ENCODE results near the gene ZMIZ1.

Gene ZMIZ1

GRCh38 chr10:79078367-79079053 lies 9.7 kb downstream of the ZMIZ1 start:
- no peak overlapping the region for H3K4me3 ChIP-seq (ENCODE audit: low read depth in 1 of 2, low read length in 1 of 2)
- H3K9me3 ChIP-seq: no peaks in the 10 kb centered on the region
- no peaks in the 10 kb centered on the region for H3K27me3 ChIP-seq
- peaks cover 58 to 69% of the 10 kb centered on the region in 2 experiments for H3K4me1 ChIP-seq (ENCODE audit: control insufficient read depth in 1 of 2, insufficient read depth in 1 of 2, low read depth in 1 of 2, low read length in 1 of 2)
- no peaks in the 10 kb centered on the region for H3K36me3 ChIP-seq
- TF ChIP-seq, protein P1, sequence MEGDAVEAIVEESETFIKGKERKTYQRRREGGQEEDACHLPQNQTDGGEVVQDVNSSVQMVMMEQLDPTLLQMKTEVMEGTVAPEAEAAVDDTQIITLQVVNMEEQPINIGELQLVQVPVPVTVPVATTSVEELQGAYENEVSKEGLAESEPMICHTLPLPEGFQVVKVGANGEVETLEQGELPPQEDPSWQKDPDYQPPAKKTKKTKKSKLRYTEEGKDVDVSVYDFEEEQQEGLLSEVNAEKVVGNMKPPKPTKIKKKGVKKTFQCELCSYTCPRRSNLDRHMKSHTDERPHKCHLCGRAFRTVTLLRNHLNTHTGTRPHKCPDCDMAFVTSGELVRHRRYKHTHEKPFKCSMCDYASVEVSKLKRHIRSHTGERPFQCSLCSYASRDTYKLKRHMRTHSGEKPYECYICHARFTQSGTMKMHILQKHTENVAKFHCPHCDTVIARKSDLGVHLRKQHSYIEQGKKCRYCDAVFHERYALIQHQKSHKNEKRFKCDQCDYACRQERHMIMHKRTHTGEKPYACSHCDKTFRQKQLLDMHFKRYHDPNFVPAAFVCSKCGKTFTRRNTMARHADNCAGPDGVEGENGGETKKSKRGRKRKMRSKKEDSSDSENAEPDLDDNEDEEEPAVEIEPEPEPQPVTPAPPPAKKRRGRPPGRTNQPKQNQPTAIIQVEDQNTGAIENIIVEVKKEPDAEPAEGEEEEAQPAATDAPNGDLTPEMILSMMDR (IDR thresholded peaks at IDR 0.05): no peak
- H3K27ac ChIP-seq: no peak overlapping the region

- Histone ChIP-seq H3K27ac (no peak overlapping the region), H3K4me1 (ENCODE audit: control insufficient read depth in 1 of 2, insufficient read depth in 1 of 2, low read depth in 1 of 2, low read length in 1 of 2) (peaks cover 58 to 74% of the 10 kb centered on the region in 2 experiments), H3K9me3 (no peaks in the 10 kb centered on the region), H3K36me3 (no peaks in the 10 kb centered on the region), H3K27me3 (no peaks in the 10 kb centered on the region), H3K4me3 (ENCODE audit: low read depth in 1 of 2, low read length in 1 of 2) (no peak overlapping the region)
- TF ChIP-seq, protein P1 (IDR thresholded peaks at IDR 0.05): no peak
These were observed 10.3 kb downstream of the ZMIZ1 start for GRCh38 chr10:79079054-79079397.

DNA sequence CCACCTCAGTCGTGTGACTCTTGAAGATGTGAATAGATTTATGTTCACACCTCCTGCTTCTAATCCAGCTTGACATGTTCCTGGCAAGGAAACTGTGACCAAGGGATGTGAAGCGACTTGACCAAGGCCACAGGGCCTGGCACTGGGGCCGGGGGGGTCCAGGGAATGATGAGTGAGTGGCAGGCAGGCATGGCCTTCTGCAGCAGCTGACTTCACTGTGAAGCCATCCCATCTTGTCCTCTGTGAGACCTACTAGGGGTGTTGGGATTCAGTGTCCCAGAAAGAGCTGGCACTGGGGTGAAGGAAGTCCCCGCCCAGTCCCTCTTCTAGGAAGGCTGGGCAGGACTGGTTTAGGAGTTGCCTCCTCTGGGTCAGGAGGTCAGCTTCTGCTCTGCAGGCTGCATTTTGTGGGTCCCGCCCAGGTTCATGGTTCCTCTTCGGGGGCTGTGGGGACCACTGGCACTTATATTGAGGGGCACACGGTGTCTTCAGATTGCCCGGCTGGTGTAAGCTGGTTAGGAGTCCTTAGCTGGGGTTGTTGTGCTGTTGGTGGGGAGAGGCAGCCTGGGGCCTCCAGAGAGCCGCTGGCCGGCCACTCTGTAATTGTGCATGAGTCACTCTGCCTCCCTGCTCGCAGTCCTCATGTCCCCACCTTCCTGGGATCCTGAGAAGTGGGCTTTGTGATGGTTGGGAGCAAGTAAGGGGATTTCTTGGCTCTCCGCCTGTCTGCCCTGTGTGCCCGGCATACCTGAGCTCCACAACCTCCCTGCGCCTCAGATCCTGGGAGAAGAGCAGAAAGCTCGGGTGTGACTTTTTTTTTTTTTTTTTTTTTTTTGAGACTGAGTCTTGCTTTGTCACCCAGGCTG lies 11.0 kb downstream of the ZMIZ1 start:
- no peaks in the 10 kb centered on the region for H3K36me3 ChIP-seq
- TF ChIP-seq, protein P1 (IDR thresholded peaks at IDR 0.05): no peak
- peaks cover 63 to 81% of the 10 kb centered on the region in 2 experiments for H3K4me1 ChIP-seq (ENCODE audit: control insufficient read depth in 1 of 2, insufficient read depth in 1 of 2, low read depth in 1 of 2, low read length in 1 of 2)
- H3K27me3 ChIP-seq: no peaks in the 10 kb centered on the region
- no peak overlapping the region for H3K27ac ChIP-seq
- no peak overlapping the region for H3K4me3 ChIP-seq (ENCODE audit: low read depth in 1 of 2, low read length in 1 of 2)
- H3K9me3 ChIP-seq: no peaks in the 10 kb centered on the region

DNA sequence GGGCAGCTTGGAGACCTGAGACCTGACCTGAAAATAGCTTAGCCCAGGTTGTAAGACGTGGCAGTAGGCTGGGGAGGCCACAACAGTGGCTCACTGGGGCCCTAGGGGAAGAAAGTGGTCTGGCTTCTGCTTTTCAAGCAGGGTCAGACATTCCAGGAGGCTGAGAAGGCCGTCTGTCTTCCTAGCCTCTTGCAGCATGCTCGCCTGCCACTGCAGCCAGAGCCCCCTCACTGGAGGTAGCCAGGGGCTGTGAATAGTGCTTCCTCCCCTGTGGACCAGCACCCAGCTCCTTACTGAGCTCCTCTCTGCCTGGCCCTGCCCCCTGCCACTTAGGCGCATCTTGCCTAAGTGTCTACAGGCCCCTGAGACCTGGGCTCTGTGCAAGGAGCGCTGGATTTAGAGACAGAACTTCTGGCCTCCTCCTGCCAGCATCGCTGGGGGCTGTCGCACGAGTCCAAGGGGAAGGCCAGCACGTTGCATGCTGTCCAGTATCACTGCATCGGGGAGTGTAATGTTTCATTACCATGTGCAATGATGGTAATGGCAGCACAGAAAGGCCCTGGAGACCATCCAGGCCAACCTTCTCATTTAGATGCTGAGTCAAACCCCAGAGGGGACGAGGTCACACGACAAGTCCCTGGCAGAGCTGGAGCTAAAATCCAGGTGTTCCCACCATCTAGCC lies 12.7 kb downstream of the ZMIZ1 start:
- H3K9me3 ChIP-seq: no peaks in the 10 kb centered on the region
- peak overlapping the region; percentile 85 for H3K27ac ChIP-seq
- peaks cover 73 to 91% of the 10 kb centered on the region in 2 experiments for H3K4me1 ChIP-seq (ENCODE audit: control insufficient read depth in 1 of 2, insufficient read depth in 1 of 2, low read depth in 1 of 2, low read length in 1 of 2)
- H3K27me3 ChIP-seq: no peaks in the 10 kb centered on the region
- no peak overlapping the region for H3K4me3 ChIP-seq (ENCODE audit: low read depth in 1 of 2, low read length in 1 of 2)
- no peaks in the 10 kb centered on the region for H3K36me3 ChIP-seq
- TF ChIP-seq, protein P1 (IDR thresholded peaks at IDR 0.05): no peak

GRCh38 chr10:79082035-79082373 lies 13.2 kb downstream of the ZMIZ1 start:
- TF ChIP-seq, protein P1 (IDR thresholded peaks at IDR 0.05): no peak
- Histone ChIP-seq H3K4me3 (ENCODE audit: low read depth in 1 of 2, low read length in 1 of 2) (no peak overlapping the region), H3K27me3 (no peaks in the 10 kb centered on the region), H3K4me1 (ENCODE audit: control insufficient read depth in 1 of 2, insufficient read depth in 1 of 2, low read depth in 1 of 2, low read length in 1 of 2) (peaks cover 68 to 86% of the 10 kb centered on the region in 2 experiments), H3K27ac (peak overlapping the region; percentile 85), H3K36me3 (no peaks in the 10 kb centered on the region), H3K9me3 (no peaks in the 10 kb centered on the region)

All from neutrophil (primary cell).